ENCODE results near the gene ACTN2.

ACTN2 gene

GRCh38 chr1:236691348-236691747 lies 5.0 kb downstream of the ACTN2 start:
- no peak overlapping the region for H3K4me3 ChIP-seq (ENCODE audit: low read length)
- no peak overlapping the region for H3K27ac ChIP-seq (ENCODE audit: low read length)
- TF ChIP-seq EZH2phosphoT487 (IDR thresholded peaks at IDR 0.05; ENCODE audit: low read depth) = no peak
- TF ChIP-seq CTCF (IDR thresholded peaks at IDR 0.05; ENCODE audit: low read depth, low read length) = no peak
- no peaks in the 10 kb centered on the region for H3K36me3 ChIP-seq (replicated peaks; ENCODE audit: low read depth, low read length)
- H3K79me2 ChIP-seq (ENCODE audit: low read length) = no peaks in the 10 kb centered on the region
- H4K20me1 ChIP-seq (ENCODE audit: insufficient read depth, low read length) = no peaks in the 10 kb centered on the region
- H3K27me3 ChIP-seq (ENCODE audit: low read depth, low read length) = peaks cover 34% of the 10 kb centered on the region
- no peak overlapping the region for H2AFZ ChIP-seq (ENCODE audit: low read depth, low read length)
- H3K9ac ChIP-seq (ENCODE audit: low read length) = no peak overlapping the region
- H3K4me1 ChIP-seq (ENCODE audit: low read length) = no peaks in the 10 kb centered on the region
- H3K9me3 ChIP-seq (ENCODE audit: insufficient read depth, low read length) = no peaks in the 10 kb centered on the region
- H3K4me2 ChIP-seq (ENCODE audit: low read length) = no peak overlapping the region

GRCh38 chr1:236692128-236692527 lies 5.8 kb downstream of the ACTN2 start:
- Histone ChIP-seq H3K4me3 (ENCODE audit: low read length) (no peak overlapping the region), H4K20me1 (ENCODE audit: insufficient read depth, low read length) (no peaks in the 10 kb centered on the region), H3K4me2 (ENCODE audit: low read length) (no peak overlapping the region), H3K9me3 (ENCODE audit: insufficient read depth, low read length) (no peaks in the 10 kb centered on the region), H2AFZ (ENCODE audit: low read depth, low read length) (no peak overlapping the region), H3K4me1 (ENCODE audit: low read length) (no peaks in the 10 kb centered on the region), H3K9ac (ENCODE audit: low read length) (no peak overlapping the region), H3K27ac (ENCODE audit: low read length) (no peak overlapping the region), H3K36me3 (replicated peaks; ENCODE audit: low read depth, low read length) (no peaks in the 10 kb centered on the region), H3K79me2 (ENCODE audit: low read length) (no peaks in the 10 kb centered on the region), H3K27me3 (ENCODE audit: low read depth, low read length) (peaks cover 36% of the 10 kb centered on the region)
- TF ChIP-seq CTCF (IDR thresholded peaks at IDR 0.05; ENCODE audit: low read depth, low read length) (no peak), EZH2phosphoT487 (IDR thresholded peaks at IDR 0.05; ENCODE audit: low read depth) (no peak)

- H3K27ac ChIP-seq (ENCODE audit: low read length) = no peak overlapping the region
- H3K4me1 ChIP-seq (ENCODE audit: low read length) = no peaks in the 10 kb centered on the region
- TF ChIP-seq EZH2phosphoT487 (IDR thresholded peaks at IDR 0.05; ENCODE audit: low read depth) (no peak), CTCF (IDR thresholded peaks at IDR 0.05; ENCODE audit: low read depth, low read length) (no peak)
- H3K79me2 ChIP-seq (ENCODE audit: low read length) = no peaks in the 10 kb centered on the region
- no peaks in the 10 kb centered on the region for H3K36me3 ChIP-seq (replicated peaks; ENCODE audit: low read depth, low read length)
- no peak overlapping the region for H3K9ac ChIP-seq (ENCODE audit: low read length)
- H3K4me3 ChIP-seq (ENCODE audit: low read length) = no peak overlapping the region
- no peak overlapping the region for H3K4me2 ChIP-seq (ENCODE audit: low read length)
- H2AFZ ChIP-seq (ENCODE audit: low read depth, low read length) = no peak overlapping the region
- peaks cover 30% of the 10 kb centered on the region for H3K27me3 ChIP-seq (ENCODE audit: low read depth, low read length)
- no peaks in the 10 kb centered on the region for H4K20me1 ChIP-seq (ENCODE audit: insufficient read depth, low read length)
- H3K9me3 ChIP-seq (ENCODE audit: insufficient read depth, low read length) = no peaks in the 10 kb centered on the region
Measured at GRCh38 chr1:236692742-236693141, 6.4 kb downstream of the ACTN2 start.

- no peak for TF ChIP-seq CTCF (IDR thresholded peaks at IDR 0.05; ENCODE audit: low read depth, low read length)
- no peak for TF ChIP-seq EZH2phosphoT487 (IDR thresholded peaks at IDR 0.05; ENCODE audit: low read depth)
- Histone ChIP-seq H3K9ac (ENCODE audit: low read length) (no peak overlapping the region), H2AFZ (ENCODE audit: low read depth, low read length) (no peak overlapping the region), H3K36me3 (replicated peaks; ENCODE audit: low read depth, low read length) (no peaks in the 10 kb centered on the region), H3K4me1 (ENCODE audit: low read length) (no peaks in the 10 kb centered on the region), H3K9me3 (ENCODE audit: insufficient read depth, low read length) (no peaks in the 10 kb centered on the region), H4K20me1 (ENCODE audit: insufficient read depth, low read length) (no peaks in the 10 kb centered on the region), H3K79me2 (ENCODE audit: low read length) (no peaks in the 10 kb centered on the region), H3K27ac (ENCODE audit: low read length) (no peak overlapping the region), H3K4me2 (ENCODE audit: low read length) (no peak overlapping the region), H3K4me3 (ENCODE audit: low read length) (no peak overlapping the region), H3K27me3 (ENCODE audit: low read depth, low read length) (peaks cover 2% of the 10 kb centered on the region; the same call in 1 of the 2 replicates)
Measured at GRCh38 chr1:236699366-236699765, 13.1 kb downstream of the ACTN2 start.
